LNCAP (cell line): Measurements from ENCODE around the gene TMEM201.

Experiments used
- TF ChIP-seq, protein P1 (sequence below): fragments of 450-650 bp; IDR thresholded peaks from 2 replicates; pipeline ENCODE4 v1.5.1; 2017; ENCODE audit warnings: mild to moderate bottlenecking

TMEM201 gene

GRCh38 chr1:9569267-9569666 is 19.4 kb upstream of the TMEM201 start:
- TF ChIP-seq, protein P1, sequence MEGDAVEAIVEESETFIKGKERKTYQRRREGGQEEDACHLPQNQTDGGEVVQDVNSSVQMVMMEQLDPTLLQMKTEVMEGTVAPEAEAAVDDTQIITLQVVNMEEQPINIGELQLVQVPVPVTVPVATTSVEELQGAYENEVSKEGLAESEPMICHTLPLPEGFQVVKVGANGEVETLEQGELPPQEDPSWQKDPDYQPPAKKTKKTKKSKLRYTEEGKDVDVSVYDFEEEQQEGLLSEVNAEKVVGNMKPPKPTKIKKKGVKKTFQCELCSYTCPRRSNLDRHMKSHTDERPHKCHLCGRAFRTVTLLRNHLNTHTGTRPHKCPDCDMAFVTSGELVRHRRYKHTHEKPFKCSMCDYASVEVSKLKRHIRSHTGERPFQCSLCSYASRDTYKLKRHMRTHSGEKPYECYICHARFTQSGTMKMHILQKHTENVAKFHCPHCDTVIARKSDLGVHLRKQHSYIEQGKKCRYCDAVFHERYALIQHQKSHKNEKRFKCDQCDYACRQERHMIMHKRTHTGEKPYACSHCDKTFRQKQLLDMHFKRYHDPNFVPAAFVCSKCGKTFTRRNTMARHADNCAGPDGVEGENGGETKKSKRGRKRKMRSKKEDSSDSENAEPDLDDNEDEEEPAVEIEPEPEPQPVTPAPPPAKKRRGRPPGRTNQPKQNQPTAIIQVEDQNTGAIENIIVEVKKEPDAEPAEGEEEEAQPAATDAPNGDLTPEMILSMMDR: no peak

- TF ChIP-seq, protein P1: peak; percentile 28; the same call in 1 of the 2 replicates
Observed at GRCh38 chr1:9573723-9574122, 15.0 kb upstream of the TMEM201 start.

GRCh38 chr1:9575486-9575885 is 13.2 kb upstream of the TMEM201 start:
- TF ChIP-seq, protein P1: no peak

- TF ChIP-seq, protein P1: no peak; the same call in 1 of the 2 replicates
Observed at GRCh38 chr1:9576903-9577302, 11.8 kb upstream of the TMEM201 start.

GRCh38 chr1:9577423-9577822 is 11.3 kb upstream of the TMEM201 start:
- TF ChIP-seq, protein P1: no peak

DNA sequence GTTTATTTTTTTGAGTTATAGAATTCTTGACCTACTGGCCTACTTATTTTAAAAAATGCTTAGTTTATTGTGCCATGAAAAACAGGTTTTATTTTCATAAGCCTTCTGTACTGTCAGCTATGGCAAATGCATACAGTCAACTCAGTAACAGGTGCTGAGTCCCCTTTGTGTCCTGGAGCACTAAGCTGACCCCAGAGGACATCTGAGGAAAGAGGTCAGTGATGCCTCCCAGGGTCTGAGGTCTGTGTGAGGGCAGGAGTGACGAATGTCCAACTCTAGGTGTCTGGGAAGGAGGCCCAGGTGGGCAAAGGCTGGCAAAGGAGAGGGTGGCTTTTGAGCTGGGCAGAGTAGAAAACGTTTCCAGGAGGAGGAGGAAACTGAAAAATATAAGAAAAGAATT is 7.8 kb upstream of the TMEM201 start:
- TF ChIP-seq, protein P1: no peak

DNA sequence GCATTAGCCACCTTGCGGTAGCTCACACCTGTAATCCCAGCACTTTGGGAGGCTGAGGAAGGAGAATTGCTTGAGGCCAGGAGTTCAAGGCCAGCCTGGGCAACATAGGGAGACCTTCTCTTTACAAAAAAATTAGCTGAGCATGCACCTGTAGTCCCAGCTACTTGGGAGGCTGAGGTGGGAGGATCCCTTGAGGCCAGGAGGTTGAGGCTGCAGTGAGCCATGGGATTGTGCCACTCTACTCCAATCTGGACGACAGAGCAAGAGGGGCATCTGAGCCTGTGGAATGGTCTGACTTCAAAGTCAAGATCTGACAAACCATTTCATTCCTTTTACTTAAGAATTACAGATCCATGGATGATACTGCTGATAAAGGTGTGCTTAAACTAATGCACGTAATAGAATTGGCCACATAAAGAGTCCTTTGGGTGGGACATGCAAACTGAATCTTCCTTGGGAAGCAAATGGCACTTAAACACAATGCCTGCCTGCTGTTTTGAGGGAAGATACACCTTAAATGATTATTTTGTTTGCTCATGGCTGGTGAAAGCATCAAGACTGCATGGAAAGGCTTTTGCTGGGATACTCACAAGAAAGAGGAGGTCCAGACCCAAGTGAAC is 2.5 kb upstream of the TMEM201 start:
- TF ChIP-seq, protein P1: no peak
